HepG2 (cell line): ENCODE data around the gene MYRIP. TPM values are rescaled to one million over a fixed set of nuclear protein-coding genes. Genes with fewer than 3 reads are reported as not detected.

Experiments used
- ATAC-seq: fragments of 200-7000 bp; cut with Tn5 transposase; 3 replicates; pipeline ENCODE4 v1.9.1; 2020; ENCODE audit warnings: mild to moderate bottlenecking, moderate library complexity
- BruUV-seq: library from RNA; stranded (reverse); fragments of 400-500 nt; replicated peaks from 2 replicates; lab custom pipeline; 2021; lab: Mats Ljungman, UMichigan
- CTCF ChIA-PET: fragments of 300-600 bp; formaldehyde crosslinking; extraction: SDS; loops from one replicate; lab custom pipeline; 2021; ENCODE audit warnings: low total read pairs, inconsistent platforms, low intra/inter-chr PET ratio; lab: Yijun Ruan, JAX
- POLR2A ChIA-PET: fragments of 350-600 bp; sonication (Branson Sonifier 250); formaldehyde crosslinking; loops from one replicate; lab custom pipeline; 2020; ENCODE audit warnings: antibody characterized with exemption, inconsistent platforms; lab: Yijun Ruan, JAX
- DNase-seq: peaks from one replicate; pipeline ENCODE4 v3.0.0-alpha.2; 2015; ENCODE audit warnings: low spot score
- FAIRE-seq: peaks from 3 replicates; lab custom pipeline; 2011; peaks lifted over from hg19 to GRCh38; lab: Jason Lieb, UNC
- H2AFZ ChIP-seq: one replicate; pipeline ENCODE4 v1.6.1; 2011; ENCODE audit warnings: low read length, inconsistent platforms
- H3K27ac ChIP-seq: fragments of 300-600 bp; 3 replicates; pipeline ENCODE4 v1.8.0; 2011; ENCODE audit warnings: mixed run types, mild to moderate bottlenecking, mixed read lengths, low read length, inconsistent platforms; ENCODE audit not compliant: insufficient read depth; ENCODE audit errors: extremely low read length
- H3K27me3 ChIP-seq, 2 experiments: fragments of 200-600 bp in 1 of 2; 2 replicates in 1 of 2; 3 replicates in 1 of 2; pipeline versions ENCODE4 v1.6.0 to v1.8.0; 2011; ENCODE audit warnings: low read length in 2 of 2, mild to moderate bottlenecking in 2 of 2, moderate library complexity in 2 of 2, inconsistent platforms in 1 of 2; ENCODE audit not compliant: insufficient read depth in 2 of 2, control insufficient read depth in 1 of 2
- H3K36me3 ChIP-seq, 2 experiments: fragments of 200-600 bp in 1 of 2; replicated peaks in 1 of 2; 2 replicates in 1 of 2; 3 replicates in 1 of 2; pipeline versions ENCODE4 v1.5.1 to v1.8.0; 2011; ENCODE audit warnings: low read length in 2 of 2, inconsistent platforms in 1 of 2; ENCODE audit not compliant: insufficient read depth in 2 of 2, control insufficient read depth in 1 of 2
- H3K4me1 ChIP-seq: 2 replicates; pipeline ENCODE4 v1.5.1; 2012; ENCODE audit warnings: low read length, inconsistent platforms; ENCODE audit not compliant: insufficient read depth
- H3K4me2 ChIP-seq: 2 replicates; pipeline ENCODE4 v1.6.0; 2011; ENCODE audit warnings: low read depth, low read length, inconsistent platforms
- H3K4me3 ChIP-seq, 3 experiments: fragments of 200-600 bp in 1 of 3; sonication (generic), shearing (Covaris generic) in 1 of 3; replicated peaks in 1 of 3; 2 replicates each; pipeline ENCODE4 v1.5.1; 2011 to 2016; ENCODE audit warnings: low read length in 3 of 3, inconsistent platforms in 2 of 3, low read depth in 2 of 3, mild to moderate bottlenecking in 2 of 3, control low read depth in 1 of 3, mixed read lengths in 1 of 3; ENCODE audit not compliant: insufficient read depth in 1 of 3
- H3K79me2 ChIP-seq: one replicate; pipeline ENCODE4 v1.6.1; 2011; ENCODE audit warnings: low read length, inconsistent platforms; ENCODE audit not compliant: insufficient read depth
- H3K9ac ChIP-seq: 2 replicates; pipeline ENCODE4 v1.6.0; 2011; ENCODE audit warnings: mild to moderate bottlenecking, low read depth, low read length, inconsistent platforms; ENCODE audit not compliant: insufficient read depth
- H3K9me3 ChIP-seq: 2 replicates; pipeline ENCODE4 v1.5.1; 2012; ENCODE audit warnings: mild to moderate bottlenecking, low read length
- H4K20me1 ChIP-seq: 2 replicates; pipeline ENCODE4 v1.6.0; 2011; ENCODE audit warnings: inconsistent platforms, mild to moderate bottlenecking, low read length, moderate library complexity; ENCODE audit not compliant: insufficient read depth
- FIP1L1 ChIP-seq: fragments of 200-400 bp; formaldehyde crosslinking; IDR thresholded peaks from 2 replicates; pipeline ENCODE4 v1.6.1; 2018; ENCODE audit warnings: low read depth, mild to moderate bottlenecking, low read length, moderate library complexity, borderline replicate concordance; ENCODE audit not compliant: insufficient read depth
- MXI1 ChIP-seq: IDR thresholded peaks from 3 replicates; pipeline ENCODE4 v1.6.1; 2012; ENCODE audit warnings: low read depth, low read length, inconsistent platforms, borderline replicate concordance
- PPARG ChIP-seq: conservative IDR thresholded peaks from 2 replicates; pipeline ENCODE4 v1.6.1; 2016; ENCODE audit warnings: missing biosample characterization, missing genetic modification reagents
- SALL2 ChIP-seq: sonication (generic); formaldehyde crosslinking; IDR thresholded peaks from 2 replicates; pipeline ENCODE4 v1.8.1; 2023; ENCODE audit warnings: mild to moderate bottlenecking, missing genetic modification reagents, inconsistent platforms
- XBP1 ChIP-seq: sonication (generic); formaldehyde crosslinking; IDR thresholded peaks from 2 replicates; pipeline ENCODE4 v1.5.0; 2020; ENCODE audit warnings: missing genetic modification reagents
- ZBTB3 ChIP-seq: sonication (generic); formaldehyde crosslinking; IDR thresholded peaks from 2 replicates; pipeline ENCODE4 v1.4.0; 2020; ENCODE audit warnings: low read depth, mild to moderate bottlenecking, moderate library complexity, missing genetic modification reagents, borderline replicate concordance
- ZNF577 ChIP-seq: sonication (generic); formaldehyde crosslinking; IDR thresholded peaks from 2 replicates; pipeline ENCODE4 v1.4.0; 2020; ENCODE audit warnings: mild to moderate bottlenecking, low read depth, missing genetic modification reagents, borderline replicate concordance
- ZNF737 ChIP-seq: sonication (generic); formaldehyde crosslinking; IDR thresholded peaks from 2 replicates; pipeline ENCODE4 v1.5.0; 2020; ENCODE audit warnings: missing genetic modification reagents, mild to moderate bottlenecking, borderline replicate concordance
- ZNF777 ChIP-seq: sonication (generic); formaldehyde crosslinking; IDR thresholded peaks from 2 replicates; pipeline ENCODE4 v1.4.0; 2020; ENCODE audit warnings: missing genetic modification reagents
- ZNF780A ChIP-seq: sonication (generic); formaldehyde crosslinking; IDR thresholded peaks from 2 replicates; pipeline ENCODE4 v1.8.0; 2022; ENCODE audit warnings: mild to moderate bottlenecking, missing genetic modification reagents, moderate library complexity
- WGBS: methylation state at CpG from one replicate; pipeline ENCODE4 v1.1.6; 2017; ENCODE audit warnings: low lambda C conversion rate; 5-methylcytosine and 5-hydroxymethylcytosine counted together
- in situ Hi-C: cut with HindIII; loops from 2 replicates; pipeline ENCODE4 v1.10.0; 2017; ENCODE audit warnings: low pct_unique_long_range_greater_than_20kb; ENCODE audit not compliant: extremely low pct_ligation_motif_present
- intact Hi-C: fragments of 100-400 bp; cut with micrococcal nuclease; formaldehyde crosslinking; loops from one replicate; pipeline ENCODE4 v1.10.0; 2022; ENCODE audit not compliant: unreplicated experiment
- polyA plus RNA-seq, 8 experiments: library from polyadenylated mRNA; depleted of rRNA in 3 of 8; stranded (reverse) in 7 of 8; unstranded in 1 of 8; fragments of >200 nt; fragmentation: Illumina TruSeq in 4 of 8; extraction: Trizol in 4 of 8; gene quantifications; 2 replicates each; pipeline versions ENCODE4 v1.2.1 to v1.2.3, GENCODE V29; 2011 to 2016; ENCODE audit warnings: low read depth in 4 of 8, missing spikeins in 1 of 8, mixed read lengths in 1 of 8; ENCODE audit not compliant: insufficient read depth in 1 of 8
- total RNA-seq, 5 experiments: library from RNA; depleted of rRNA; stranded (reverse); fragments of >200 nt; fragmentation: Illumina TruSeq; extraction: Trizol; gene quantifications; 2 replicates each; pipeline ENCODE4 v1.2.3, GENCODE V29; 2016; ENCODE audit warnings: low read depth in 1 of 5
- TF ChIP-seq, protein P1 (sequence below): sonication (generic); formaldehyde crosslinking; IDR thresholded peaks from 2 replicates; pipeline ENCODE4 v1.5.1; 2020; ENCODE audit warnings: mild to moderate bottlenecking, missing genetic modification reagents, borderline replicate concordance
- TF ChIP-seq, protein P2 (sequence below): sonication (generic); formaldehyde crosslinking; IDR thresholded peaks from 2 replicates; pipeline ENCODE4 v1.4.0; 2020; ENCODE audit warnings: missing genetic modification reagents

MYRIP gene
- total and polyA plus RNA-seq, 2 of the 13 experiments (the other 11 are each of a cell fraction or from before 2014, with no cell fraction given), result 0.64 to 0.84 TPM

DNA sequence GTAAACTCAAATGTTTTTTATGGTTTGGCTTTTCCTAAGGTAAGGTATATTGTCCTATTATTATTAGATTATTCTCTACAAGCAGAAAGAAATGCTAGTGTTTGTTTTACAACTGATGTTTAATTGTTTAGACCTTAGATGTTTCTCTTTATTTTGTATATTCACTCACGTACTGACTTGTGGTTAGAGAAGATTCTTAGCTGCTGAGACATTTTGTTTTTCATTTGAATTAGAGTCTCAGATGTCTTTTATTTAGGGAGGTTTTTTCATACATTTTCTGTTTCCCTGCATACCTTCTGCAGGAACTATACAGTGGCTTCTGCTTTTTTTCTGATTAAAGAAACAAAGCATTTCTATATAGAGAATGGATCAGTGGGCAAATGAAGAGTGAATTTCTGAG lies 110.9 kb downstream of the MYRIP start:
- TF ChIP-seq MXI1 (no peak), ZNF780A (no peak), XBP1 (CRISPR knock-in tag) (no peak), ZBTB3 (CRISPR knock-in tag) (no peak), ZNF737 (CRISPR knock-in tag) (no peak), FIP1L1 (no peak), ZNF777 (no peak), PPARG (CRISPR knock-in tag) (no peak), ZNF577 (CRISPR knock-in tag) (no peak), SALL2 (CRISPR knock-in tag) (no peak)
- TF ChIP-seq, protein P1, sequence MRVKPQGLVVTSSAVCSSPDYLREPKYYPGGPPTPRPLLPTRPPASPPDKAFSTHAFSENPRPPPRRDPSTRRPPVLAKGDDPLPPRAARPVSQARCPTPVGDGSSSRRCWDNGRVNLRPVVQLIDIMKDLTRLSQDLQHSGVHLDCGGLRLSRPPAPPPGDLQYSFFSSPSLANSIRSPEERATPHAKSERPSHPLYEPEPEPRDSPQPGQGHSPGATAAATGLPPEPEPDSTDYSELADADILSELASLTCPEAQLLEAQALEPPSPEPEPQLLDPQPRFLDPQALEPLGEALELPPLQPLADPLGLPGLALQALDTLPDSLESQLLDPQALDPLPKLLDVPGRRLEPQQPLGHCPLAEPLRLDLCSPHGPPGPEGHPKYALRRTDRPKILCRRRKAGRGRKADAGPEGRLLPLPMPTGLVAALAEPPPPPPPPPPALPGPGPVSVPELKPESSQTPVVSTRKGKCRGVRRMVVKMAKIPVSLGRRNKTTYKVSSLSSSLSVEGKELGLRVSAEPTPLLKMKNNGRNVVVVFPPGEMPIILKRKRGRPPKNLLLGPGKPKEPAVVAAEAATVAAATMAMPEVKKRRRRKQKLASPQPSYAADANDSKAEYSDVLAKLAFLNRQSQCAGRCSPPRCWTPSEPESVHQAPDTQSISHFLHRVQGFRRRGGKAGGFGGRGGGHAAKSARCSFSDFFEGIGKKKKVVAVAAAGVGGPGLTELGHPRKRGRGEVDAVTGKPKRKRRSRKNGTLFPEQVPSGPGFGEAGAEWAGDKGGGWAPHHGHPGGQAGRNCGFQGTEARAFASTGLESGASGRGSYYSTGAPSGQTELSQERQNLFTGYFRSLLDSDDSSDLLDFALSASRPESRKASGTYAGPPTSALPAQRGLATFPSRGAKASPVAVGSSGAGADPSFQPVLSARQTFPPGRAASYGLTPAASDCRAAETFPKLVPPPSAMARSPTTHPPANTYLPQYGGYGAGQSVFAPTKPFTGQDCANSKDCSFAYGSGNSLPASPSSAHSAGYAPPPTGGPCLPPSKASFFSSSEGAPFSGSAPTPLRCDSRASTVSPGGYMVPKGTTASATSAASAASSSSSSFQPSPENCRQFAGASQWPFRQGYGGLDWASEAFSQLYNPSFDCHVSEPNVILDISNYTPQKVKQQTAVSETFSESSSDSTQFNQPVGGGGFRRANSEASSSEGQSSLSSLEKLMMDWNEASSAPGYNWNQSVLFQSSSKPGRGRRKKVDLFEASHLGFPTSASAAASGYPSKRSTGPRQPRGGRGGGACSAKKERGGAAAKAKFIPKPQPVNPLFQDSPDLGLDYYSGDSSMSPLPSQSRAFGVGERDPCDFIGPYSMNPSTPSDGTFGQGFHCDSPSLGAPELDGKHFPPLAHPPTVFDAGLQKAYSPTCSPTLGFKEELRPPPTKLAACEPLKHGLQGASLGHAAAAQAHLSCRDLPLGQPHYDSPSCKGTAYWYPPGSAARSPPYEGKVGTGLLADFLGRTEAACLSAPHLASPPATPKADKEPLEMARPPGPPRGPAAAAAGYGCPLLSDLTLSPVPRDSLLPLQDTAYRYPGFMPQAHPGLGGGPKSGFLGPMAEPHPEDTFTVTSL (CRISPR knock-in tag), result no peak
- TF ChIP-seq, protein P2, sequence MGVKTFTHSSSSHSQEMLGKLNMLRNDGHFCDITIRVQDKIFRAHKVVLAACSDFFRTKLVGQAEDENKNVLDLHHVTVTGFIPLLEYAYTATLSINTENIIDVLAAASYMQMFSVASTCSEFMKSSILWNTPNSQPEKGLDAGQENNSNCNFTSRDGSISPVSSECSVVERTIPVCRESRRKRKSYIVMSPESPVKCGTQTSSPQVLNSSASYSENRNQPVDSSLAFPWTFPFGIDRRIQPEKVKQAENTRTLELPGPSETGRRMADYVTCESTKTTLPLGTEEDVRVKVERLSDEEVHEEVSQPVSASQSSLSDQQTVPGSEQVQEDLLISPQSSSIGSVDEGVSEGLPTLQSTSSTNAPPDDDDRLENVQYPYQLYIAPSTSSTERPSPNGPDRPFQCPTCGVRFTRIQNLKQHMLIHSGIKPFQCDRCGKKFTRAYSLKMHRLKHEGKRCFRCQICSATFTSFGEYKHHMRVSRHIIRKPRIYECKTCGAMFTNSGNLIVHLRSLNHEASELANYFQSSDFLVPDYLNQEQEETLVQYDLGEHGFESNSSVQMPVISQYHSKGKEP, result no peak
- TF ChIP-seq, all 625 proteins: peak for 0
- ChIA-PET POLR2A (no interaction called here), CTCF (no interaction called here)
- Histone ChIP-seq H3K79me2 (no peaks in the 10 kb centered on the region), H4K20me1 (no peaks in the 10 kb centered on the region), H3K4me2 (no peak overlapping the region), H2AFZ (no peak overlapping the region), H3K4me3 (no peak overlapping the region), H3K9me3 (no peaks in the 10 kb centered on the region), H3K36me3 (no peaks in the 10 kb centered on the region), H3K27ac (no peak overlapping the region), H3K4me1 (no peaks in the 10 kb centered on the region), H3K9ac (no peak overlapping the region), H3K27me3 (no peaks in the 10 kb centered on the region)
- in situ Hi-C loops (no loop called here), intact Hi-C loops (loop anchor here (10.0 kb wide), 1 partner anchor 105 kb away; no protein-coding TSS in a partner anchor)
- no TSS peak for BruUV-seq
- DNase-seq (no peak), FAIRE-seq (no peak), ATAC-seq (no peak)
- 50% methylated on average over 1 of the region's 1 CpG for WGBS
